SU-DHL-6 (cell line): ENCODE measurements around the gene PRR3.

Experiments used
- CTCF ChIP-seq: fragments of 200-600 bp; sonication (generic); IDR thresholded peaks from one replicate; pipeline ENCODE4 v1.5.1; 2017; ENCODE audit warnings: antibody characterized with exemption, mild to moderate bottlenecking, low read length, moderate library complexity; ENCODE audit not compliant: insufficient read depth, poor library complexity, severe bottlenecking
- EZH2phosphoT487 ChIP-seq: fragments of 200-600 bp; sonication (generic), shearing (Covaris generic); conservative IDR thresholded peaks from 2 replicates; pipeline ENCODE4 v1.6.1; 2018; ENCODE audit warnings: mild to moderate bottlenecking, antibody characterized with exemption, low read length, moderate library complexity, mixed read lengths

GRCh38 chr6:30565772-30566171 is 8.7 kb downstream of the PRR3 start:
- no peak for TF ChIP-seq CTCF
- TF ChIP-seq EZH2phosphoT487, result no peak
